Forelimb muscle (tissue), 1 donor: ENCODE data around the gene ANTXR1. TPM values are rescaled to one million over a fixed set of nuclear protein-coding genes. Genes with fewer than 3 reads are reported as not detected.

Experiments
- DNase-seq: peaks from one replicate; pipeline ENCODE4 v3.0.0-alpha.2; 2013; ENCODE audit warnings: low read depth
- polyA plus RNA-seq: library from polyadenylated mRNA; unstranded; fragments of 120-200 nt; gene quantifications from one replicate; pipeline ENCODE4 v1.2.1, GENCODE V29; 2013; ENCODE audit not compliant: insufficient read length

The ANTXR1 gene
- 123 TPM for polyA plus RNA-seq

DNA sequence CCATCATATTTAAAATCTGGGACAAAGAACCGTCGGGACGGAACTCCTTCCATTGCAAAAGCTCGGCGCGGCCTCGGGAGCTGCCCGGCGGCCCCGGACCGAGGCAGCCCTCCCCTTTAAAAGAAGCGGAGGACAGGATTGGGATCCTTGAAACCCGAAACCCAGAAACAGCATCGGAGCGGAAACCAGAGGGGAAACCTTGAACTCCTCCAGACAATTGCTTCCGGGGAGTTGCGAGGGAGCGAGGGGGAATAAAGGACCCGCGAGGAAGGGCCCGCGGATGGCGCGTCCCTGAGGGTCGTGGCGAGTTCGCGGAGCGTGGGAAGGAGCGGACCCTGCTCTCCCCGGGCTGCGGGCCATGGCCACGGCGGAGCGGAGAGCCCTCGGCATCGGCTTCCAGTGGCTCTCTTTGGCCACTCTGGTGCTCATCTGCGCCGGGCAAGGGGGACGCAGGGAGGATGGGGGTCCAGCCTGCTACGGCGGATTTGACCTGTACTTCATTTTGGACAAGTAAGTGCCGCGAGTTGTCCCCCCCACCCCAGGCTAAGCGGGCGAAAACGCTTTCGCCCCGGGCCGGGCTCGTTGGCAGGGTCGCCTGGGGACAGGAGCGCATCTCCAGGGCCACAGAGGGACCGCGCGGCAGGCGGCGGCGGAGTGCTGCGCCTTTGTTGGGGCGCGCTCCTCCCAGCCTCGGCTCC lies at the start of gene ANTXR1:
Gene ANTXR1, plus strand, starts transcription at position 38 of the 698 bp plus-strand sequence. Its CDS starts 321 bp downstream, at position 359.
- DNase-seq: peak; percentile 76

DNA sequence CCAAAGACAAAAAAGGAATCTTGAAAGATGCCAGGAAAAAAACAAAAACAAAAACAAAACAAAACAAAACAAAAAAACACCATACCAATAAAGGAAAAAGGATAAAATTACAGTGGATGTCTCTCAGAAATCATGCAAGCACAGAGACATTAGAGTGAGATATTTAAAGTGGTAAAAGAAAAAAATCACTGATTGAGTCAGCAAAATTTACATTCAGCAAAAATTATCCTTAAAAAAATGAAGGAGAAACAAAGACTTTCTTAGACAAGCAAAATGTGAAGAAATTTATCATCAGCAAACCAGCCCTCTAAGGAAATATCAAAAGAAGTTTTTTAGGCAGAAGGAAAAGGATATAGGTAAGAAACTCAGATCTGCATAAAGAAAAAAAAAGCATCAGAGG lies 48.7 kb upstream of the ANTXR1 start:
- no peak for DNase-seq

DNA sequence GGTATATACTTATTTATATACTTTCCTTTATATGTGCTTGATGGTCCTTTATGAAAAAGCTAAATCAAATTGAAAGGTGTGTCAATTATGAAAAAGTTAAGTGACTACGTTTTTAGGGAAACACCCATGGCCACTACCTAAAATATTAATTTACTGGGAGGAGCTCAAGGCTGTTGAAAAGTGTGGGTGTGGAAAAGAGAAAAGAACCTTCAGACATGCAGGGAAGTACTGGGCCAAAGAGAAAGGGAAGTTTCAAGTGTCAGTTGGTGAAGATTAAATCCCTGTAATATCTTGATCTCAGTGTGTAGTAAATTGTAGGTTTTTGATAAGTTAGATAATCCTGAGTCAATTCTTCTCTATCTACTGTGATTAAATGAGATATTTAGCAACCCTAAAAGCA lies 44.8 kb upstream of the ANTXR1 start:
- DNase-seq: no peak

DNA sequence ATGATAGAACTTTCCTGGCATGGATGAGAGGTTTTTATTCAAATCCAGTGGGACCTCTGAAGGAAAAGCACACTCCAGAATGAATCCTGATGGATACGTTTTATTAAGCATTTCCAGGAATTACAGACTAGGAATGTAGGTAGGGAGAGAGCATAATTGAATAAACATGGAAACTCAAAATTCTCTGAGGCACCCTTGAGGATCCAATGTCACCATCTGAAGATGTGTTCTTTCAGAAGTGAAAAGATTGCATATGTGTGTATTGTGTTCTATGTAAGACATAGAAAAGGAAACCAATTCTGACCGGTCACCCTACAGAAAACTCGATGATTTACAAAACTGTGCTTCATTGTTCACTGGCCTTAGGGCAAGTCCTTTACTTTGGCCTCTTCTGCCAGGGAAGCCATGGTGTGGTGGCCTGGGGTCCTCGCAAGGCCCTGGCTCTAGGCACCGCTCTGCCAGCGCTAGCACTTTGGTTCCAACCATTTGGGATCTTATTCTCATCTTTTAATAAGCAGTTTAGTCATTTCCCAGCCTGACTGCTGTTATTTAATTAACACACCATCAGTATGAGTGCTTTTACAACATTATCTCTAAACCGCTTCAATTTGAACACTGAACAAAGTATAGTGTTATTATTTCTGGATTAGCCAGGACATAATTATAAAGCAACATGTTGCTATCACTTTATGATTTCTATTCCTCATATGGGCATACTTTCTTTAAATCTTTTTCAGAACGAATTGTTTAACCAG lies 43.1 kb upstream of the ANTXR1 start:
- no peak for DNase-seq

DNA sequence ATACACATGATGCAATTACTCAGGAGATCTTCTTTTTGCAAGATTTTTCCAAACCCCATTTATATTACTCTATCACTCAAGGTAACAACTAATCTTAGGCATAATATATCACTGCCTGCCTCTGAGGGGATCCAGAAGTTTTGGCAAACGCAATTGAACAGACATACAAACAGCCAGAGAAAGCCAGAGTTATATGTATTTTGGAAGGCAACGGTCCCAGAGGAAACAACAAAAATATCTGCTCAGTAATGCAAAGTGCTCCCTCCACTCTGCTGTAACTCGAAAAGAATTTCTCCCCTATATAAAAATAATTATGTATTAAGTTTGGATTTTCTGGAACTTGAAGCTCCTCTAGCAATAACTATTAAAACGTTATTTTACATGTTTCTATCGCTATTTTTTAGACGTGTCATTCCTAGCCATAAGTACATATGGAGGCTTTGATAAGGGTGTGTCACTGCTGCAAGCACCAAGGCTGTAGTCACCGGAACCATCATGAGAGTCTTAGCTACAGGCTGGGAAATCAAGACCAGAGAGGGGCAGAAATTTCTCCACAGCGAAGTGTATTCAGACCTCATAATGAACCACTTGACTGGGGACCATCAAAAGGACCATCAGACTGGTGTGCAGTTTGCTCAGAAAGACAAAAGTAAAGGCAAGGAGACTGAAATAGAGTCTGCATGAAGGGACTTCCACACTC lies 42.3 kb upstream of the ANTXR1 start:
- peak; percentile 79 for DNase-seq

DNA sequence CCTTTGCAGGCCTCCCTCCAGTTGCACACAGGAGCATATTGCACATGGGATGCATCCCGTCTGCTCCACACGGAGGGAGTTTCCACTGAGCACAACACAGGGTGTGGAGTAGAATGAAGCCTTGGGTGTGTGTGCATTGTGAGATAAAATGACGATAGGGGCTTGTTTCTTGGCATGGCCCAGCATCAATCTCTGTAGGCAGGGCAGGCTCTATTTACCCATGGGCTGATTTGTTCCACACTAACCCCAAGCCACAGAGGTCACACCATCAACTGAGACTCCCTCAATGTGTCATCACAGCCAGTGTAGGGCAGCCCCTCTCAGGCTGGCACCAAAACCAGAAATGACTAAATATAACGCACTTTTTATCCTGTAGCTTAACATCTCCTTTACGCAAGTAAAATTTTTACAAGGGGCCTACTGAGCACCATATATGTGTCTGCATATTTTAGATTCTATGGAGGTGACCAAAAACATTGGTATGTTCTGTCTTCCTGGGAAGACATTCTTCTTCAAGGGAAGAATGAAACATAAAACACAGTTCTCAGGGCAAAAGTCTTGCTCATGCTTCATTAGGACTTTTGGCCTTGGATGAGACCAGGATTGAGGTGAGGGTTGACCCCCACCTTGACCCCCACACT lies 41.3 kb upstream of the ANTXR1 start:
- DNase-seq: no peak

DNA sequence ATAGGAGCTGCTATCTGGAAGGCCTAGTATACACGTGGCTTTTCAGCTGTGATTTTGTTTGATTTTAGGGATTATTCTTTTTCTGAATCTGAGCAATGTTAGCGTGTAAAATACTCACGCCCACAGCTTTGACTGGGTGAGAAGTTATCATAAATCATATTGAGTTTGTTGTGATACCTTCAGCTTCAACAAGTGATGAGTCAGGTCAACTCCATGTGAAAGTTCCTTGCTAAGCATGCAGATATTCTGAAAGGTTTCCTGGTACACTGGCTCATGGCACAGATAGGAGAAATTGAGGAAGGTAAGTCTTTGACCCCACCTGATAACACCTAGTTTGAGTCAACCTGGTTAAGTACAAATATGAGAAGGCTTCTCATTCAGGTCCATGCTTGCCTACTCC lies 38.7 kb upstream of the ANTXR1 start, which contains the start of gene GKN1:
Gene GKN1, plus strand, starts transcription at position 386 of the 400 bp plus-strand sequence. CDS start 42 bp downstream, outside the sequence.
- DNase-seq: no peak

DNA sequence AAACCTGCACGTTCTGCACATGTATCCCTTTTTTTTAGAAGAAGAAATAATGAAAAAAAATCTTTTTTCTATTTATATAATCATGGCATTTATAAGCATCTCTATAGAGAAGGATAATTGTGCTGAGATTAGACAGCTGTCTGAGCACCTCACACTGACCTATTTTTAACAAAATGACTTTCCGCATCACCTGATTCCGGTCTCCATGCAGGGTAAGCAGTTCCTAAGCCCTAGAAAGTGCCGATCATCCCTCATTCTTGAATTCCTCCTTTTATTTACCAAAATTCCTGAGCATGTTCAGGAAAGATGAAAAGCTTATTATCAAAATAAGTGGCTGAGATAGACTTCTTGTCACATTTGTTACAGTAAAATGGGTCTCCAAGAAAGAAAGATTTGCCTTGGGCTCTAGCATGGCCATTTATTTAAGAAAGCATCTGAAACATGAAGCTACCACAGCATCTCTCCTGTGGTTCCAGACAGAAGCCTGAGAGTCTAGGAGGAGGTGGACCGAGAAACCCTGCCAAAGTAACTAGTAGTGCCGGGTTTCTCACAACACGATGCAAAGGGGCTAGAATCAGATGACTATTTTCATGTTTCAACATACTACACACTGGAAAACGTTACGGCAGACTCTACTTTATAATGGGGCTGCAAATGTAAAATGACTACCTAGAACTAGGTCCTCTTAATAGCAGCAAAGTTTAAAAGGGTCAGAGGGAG lies 37.9 kb upstream of the ANTXR1 start:
- DNase-seq: no peak

DNA sequence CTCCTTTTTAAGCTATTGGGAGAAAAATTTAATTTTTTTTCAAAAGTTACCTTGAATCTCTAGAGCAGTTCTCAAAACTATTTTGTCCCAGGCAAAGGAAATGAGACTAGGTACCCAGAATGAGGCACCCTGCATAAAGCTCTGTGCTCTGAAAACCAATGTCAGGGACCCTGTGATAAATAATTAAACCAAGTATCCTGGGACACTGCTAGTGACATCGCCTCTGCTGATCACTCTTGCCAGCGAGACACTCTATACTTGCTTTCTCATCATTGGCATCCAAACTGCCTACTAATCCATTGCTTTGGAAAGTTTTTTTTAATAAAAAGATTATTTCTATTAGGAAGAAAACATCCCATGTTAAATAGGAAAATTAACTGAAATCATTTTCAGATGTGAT lies 37.1 kb upstream of the ANTXR1 start:
- DNase-seq: no peak

DNA sequence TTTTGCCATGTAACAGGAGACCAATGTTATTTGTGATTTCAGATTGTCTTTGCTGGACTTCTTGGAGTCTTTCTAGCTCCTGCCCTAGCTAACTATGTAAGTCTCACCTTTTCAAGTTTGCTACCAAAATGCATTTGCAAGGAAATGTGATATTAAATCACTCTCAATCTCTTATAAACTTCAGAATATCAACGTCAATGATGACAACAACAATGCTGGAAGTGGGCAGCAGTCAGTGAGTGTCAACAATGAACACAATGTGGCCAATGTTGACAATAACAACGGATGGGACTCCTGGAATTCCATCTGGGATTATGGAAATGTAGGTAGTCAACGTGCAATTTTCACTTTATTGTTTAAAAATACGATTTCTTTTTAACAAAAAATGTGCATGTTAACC lies 35.5 kb upstream of the ANTXR1 start:
- no peak for DNase-seq

DNA sequence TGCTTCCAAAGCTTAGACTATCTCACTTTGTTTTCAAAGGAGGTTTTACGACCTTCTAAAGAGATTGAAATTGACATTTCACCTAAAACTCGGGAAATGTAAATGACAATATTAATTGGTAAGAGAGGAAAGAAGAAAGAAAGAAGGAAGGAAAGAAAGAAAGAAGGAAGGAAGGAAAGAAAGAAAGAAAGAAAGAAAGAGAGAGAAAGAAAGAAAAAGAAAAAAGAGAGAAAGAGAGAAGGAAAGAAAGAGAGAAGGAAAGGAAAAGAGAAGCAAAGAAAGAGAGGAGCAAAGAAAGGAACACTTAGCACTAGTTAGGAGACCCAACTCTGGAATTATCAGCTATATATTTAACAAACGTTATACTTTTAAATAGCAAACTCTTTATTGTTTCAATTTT lies 34.9 kb upstream of the ANTXR1 start:
- DNase-seq: no peak

DNA sequence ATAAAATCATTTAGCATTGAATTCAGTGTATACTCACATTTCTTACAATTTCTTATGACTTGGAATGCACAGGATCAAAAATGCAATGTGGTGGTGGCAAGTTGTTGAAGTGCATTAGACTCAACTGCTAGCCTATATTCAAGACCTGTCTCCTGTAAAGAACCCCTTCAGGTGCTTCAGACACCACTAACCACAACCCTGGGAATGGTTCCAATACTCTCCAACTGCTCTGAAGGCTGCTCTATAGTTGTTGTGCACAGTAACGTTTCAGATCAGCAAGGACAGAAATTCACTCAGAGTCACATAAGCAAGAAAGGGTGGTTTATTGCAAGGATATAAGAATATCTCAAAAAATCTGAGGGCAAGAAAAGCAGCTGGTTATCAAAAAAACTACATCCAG lies 32.0 kb upstream of the ANTXR1 start:
- DNase-seq: no peak

DNA sequence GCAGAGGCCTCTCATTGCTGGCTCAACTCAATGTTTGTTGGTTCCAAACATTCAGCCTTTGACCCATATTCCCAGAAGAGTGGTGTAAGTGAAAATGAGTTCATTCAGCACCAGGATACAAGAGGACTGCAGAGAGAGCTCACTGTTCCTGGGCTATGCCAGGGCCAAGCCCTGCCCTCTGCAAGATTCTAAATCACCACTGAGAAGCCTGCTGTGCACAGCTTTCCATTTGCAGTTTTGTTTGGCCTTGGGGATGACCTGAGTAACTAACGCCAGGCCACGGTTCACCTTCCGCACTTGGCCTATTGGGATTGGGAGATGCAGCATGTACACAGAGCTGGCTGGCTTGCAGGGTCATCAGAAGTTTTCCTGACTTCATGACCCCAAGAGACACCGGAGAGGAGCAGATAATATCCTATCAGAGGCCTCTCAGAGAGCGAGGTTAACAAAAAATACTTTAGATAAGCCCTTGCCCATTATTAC lies 25.9 kb upstream of the ANTXR1 start:
- DNase-seq: no peak

DNA sequence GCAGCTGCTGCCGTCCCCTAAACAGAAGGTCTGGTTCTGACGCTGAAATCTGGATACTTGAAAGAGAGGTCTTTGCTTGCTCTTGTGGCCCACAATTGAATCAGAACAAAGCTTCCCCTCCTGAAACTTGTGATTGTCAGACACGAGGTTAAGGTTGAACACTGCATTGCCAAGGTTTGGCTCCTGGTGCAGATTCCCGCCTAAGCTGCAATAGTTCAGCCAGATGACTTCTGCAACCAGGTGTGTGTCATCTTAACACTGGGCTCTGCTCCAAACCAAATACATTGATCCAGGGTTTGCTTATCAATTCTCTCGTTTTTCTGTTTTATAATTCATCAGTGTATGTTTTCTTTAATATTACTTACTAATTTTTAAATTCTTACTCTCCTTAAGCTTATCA lies 23.9 kb upstream of the ANTXR1 start:
- DNase-seq: no peak

DNA sequence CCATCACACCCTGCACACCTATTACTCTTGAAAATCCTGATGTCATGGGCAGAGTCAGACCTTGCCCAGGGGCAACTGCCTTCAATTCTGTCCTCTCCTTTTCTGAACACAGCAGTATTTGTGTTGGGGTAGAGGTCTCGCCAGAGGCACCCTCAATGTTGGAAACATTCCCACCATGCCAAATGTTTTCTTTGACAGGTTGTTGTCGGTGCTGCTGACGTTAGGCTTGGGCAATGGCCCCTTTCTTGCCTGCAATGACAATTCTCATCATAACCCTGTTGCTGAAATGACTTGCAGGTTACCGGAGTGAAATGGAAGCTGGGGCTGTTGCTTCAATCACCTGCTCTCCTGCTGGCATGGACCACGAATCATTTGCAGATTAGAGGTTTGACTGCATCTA lies 20.6 kb upstream of the ANTXR1 start:
- no peak for DNase-seq

DNA sequence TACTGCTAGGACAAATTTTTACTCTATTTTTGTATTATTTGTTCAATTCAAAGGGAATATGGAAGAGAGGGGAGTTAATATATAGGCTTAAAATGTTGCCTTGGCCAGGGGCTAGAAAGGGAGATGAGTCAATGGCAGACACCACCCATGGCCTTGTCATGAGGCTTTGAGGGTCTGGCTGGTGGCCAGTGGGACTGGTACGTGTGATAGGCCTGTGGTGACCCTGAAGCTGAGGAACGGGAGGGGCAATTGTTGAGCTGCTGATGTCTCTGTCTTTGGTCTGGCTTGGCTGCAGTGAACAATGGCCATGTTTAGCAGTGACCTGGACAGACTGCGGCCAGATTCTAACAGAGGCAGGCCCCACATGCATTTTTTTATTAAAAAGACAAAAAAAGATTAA lies 20.0 kb upstream of the ANTXR1 start:
- no peak for DNase-seq

DNA sequence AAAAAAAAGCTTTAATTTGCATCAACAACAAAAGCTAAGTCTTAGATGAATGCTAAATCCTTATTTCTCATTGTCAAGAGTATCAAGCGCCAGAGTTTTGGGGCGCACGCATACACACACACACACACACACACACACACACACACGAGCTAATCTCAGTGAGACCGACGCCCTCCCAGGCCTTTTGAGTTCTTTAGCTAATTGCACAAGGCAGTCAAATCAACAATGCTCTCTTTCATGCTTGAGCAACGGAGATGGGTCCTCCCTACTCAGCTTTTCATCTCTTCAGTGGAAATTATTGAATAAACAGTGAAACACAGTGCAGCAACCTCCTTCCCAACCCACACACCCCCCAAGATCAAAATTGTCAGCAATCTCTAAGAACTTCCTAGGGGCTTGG lies 19.3 kb upstream of the ANTXR1 start:
- no peak for DNase-seq

DNA sequence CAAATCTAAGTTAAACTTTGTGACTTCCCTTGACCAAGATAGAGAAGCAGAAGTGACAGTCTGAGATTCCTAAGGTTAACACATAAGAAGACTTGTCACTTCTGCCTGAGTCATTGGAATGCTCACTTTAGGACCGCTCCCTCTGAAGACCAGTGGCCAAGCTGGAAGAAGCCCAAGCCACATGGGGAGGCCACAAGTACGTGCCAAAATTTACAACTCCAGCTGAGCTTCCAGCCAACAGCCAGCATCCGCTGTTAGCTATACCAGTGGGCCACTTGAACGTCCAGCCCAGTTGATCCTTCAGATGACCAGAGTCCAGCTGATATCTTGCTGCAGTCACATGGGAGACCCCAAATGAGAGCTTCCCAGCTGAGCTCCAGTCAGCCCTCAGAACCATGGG lies 18.1 kb upstream of the ANTXR1 start:
- DNase-seq: no peak

DNA sequence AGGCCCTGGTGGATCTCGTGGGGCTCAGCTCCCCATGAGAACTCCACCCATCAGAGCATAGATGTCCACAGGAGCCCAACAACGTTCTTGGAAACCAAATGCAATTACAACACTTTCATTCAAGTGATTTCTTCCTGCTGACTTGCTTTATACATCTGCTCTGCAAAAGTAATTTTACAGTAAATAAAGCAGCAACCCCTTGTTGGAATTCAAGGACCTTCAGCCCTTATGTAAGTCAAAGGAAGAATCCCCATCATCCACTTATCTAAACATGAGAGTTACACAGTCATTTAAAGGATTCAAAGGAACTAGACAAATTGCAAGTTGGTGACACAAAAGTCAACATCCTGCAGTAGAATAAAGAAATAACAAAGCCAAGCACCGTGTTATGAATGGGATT lies 17.1 kb upstream of the ANTXR1 start:
- no peak for DNase-seq

DNA sequence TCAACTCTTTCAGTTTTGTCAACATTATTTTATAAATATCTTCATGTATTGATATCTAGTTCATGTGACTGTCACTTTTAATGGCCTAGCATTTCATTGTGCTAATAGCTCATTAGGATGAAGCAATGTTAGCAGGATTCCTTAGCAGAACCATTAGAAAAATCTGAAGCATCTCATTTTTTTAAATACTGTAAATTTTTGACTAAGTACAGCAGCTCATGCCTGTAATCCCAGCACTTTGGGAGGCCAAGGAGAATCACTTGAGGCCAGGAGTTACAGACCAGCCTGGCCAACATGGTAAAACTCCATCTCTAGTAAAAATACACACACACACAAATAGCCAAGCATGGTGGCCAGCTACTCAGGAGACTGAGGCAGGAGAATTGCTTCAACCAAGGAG lies 15.6 kb upstream of the ANTXR1 start:
- DNase-seq: no peak

DNA sequence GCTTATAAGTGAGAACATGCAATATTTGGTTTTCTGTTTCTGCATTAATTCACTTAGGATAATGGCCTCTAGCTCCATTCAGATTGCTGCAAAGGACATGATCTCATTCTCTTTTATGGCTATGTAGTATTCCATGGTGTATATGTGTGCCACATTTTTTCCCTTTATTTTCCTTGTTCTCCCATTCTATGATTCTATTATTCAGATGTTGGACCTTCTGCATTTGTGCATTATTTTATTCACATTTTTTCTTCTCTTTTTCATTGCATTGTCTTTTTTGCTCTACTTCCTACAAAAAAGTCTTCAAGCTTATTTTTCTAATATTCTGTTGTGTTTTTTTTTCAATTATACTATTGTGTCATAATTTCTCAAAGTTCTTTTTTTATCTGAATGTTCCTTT lies 11.1 kb upstream of the ANTXR1 start:
- no peak for DNase-seq
